GM18868 (cell line): ENCODE data around the gene TLK2.
"Not testable (repeated sequence)": the region's sequence is repeated elsewhere in the genome, so short reads cannot be mapped to it uniquely, and the experiment has no call there.

Experiments used
- ATAC-seq: cut with Tn5 transposase; IDR thresholded peaks from one replicate; pipeline ENCODE4 v1.9.1; 2021; ENCODE audit warnings: mild to moderate bottlenecking, moderate library complexity; ENCODE audit not compliant: unreplicated experiment

TLK2 gene

GRCh38 chr17:62557532-62557931 lies 78.9 kb downstream of the TLK2 start:
- not testable (repeated sequence) for ATAC-seq

GRCh38 chr17:62558941-62559340 lies 80.3 kb downstream of the TLK2 start:
- not testable (repeated sequence) for ATAC-seq

- not testable (repeated sequence) for ATAC-seq
Observed at GRCh38 chr17:62560971-62561370, 82.3 kb downstream of the TLK2 start.

- ATAC-seq, result no peak
Observed at GRCh38 chr17:62562656-62563055, 84.0 kb downstream of the TLK2 start.

GRCh38 chr17:62565817-62566216 lies 87.2 kb downstream of the TLK2 start:
- no peak for ATAC-seq

GRCh38 chr17:62566996-62567578 lies 88.5 kb downstream of the TLK2 start:
- no peak for ATAC-seq

- no peak for ATAC-seq
Observed at GRCh38 chr17:62572488-62572887, 93.9 kb downstream of the TLK2 start.

GRCh38 chr17:62572888-62573401 lies 94.3 kb downstream of the TLK2 start:
- ATAC-seq, result no peak

- ATAC-seq, result no peak
Observed at GRCh38 chr17:62573480-62574117, 95.0 kb downstream of the TLK2 start.

- no peak for ATAC-seq
Observed at GRCh38 chr17:62576382-62576781, 97.8 kb downstream of the TLK2 start.

GRCh38 chr17:62578757-62579487 lies 100.3 kb downstream of the TLK2 start:
- no peak for ATAC-seq

GRCh38 chr17:62580947-62581346 lies 102.3 kb downstream of the TLK2 start:
- no peak for ATAC-seq

- no peak for ATAC-seq
Observed at GRCh38 chr17:62581764-62582163, 103.1 kb downstream of the TLK2 start.

- no peak for ATAC-seq
Observed at GRCh38 chr17:62587554-62587953, 108.9 kb downstream of the TLK2 start.

GRCh38 chr17:62588109-62588508 lies 109.5 kb downstream of the TLK2 start:
- ATAC-seq, result no peak

- no peak for ATAC-seq
Observed at GRCh38 chr17:62591333-62591732, 112.7 kb downstream of the TLK2 start.

GRCh38 chr17:62591822-62592221 lies 113.2 kb downstream of the TLK2 start:
- ATAC-seq, result not testable (repeated sequence)

- ATAC-seq, result no peak
Observed at GRCh38 chr17:62592341-62593099, 113.9 kb downstream of the TLK2 start.

GRCh38 chr17:62595484-62595883 lies 116.9 kb downstream of the TLK2 start:
- no peak for ATAC-seq

GRCh38 chr17:62596662-62597061 lies 118.0 kb downstream of the TLK2 start:
- ATAC-seq, result no peak

- no peak for ATAC-seq
Observed at GRCh38 chr17:62597150-62597549, 118.5 kb downstream of the TLK2 start.
